Glutamatergic neuron (in vitro differentiated cells): ENCODE results near the gene OSBPL6. TPM values are rescaled to one million over a fixed set of nuclear protein-coding genes. Genes with fewer than 3 reads are reported as not detected.

ENCODE experiments used
- DNase-seq: peaks from one replicate; pipeline ENCODE4 v3.0.0; 2022
- H3K27ac Mint-ChIP-seq: one replicate; pipeline ENCODE4 v1.8.0; 2020; ENCODE audit warnings: mild to moderate bottlenecking, mixed read lengths, inconsistent platforms; ENCODE audit not compliant: unreplicated experiment
- H3K27me3 Mint-ChIP-seq: one replicate; pipeline ENCODE4 v1.8.0; 2020; ENCODE audit warnings: mild to moderate bottlenecking, moderate library complexity, mixed read lengths, inconsistent platforms; ENCODE audit not compliant: unreplicated experiment
- H3K36me3 Mint-ChIP-seq: one replicate; pipeline ENCODE4 v1.8.0; 2020; ENCODE audit warnings: mild to moderate bottlenecking, mixed read lengths, inconsistent platforms; ENCODE audit not compliant: unreplicated experiment
- H3K4me1 Mint-ChIP-seq: one replicate; pipeline ENCODE4 v1.8.0; 2020; ENCODE audit warnings: mild to moderate bottlenecking, low read depth, mixed read lengths, inconsistent platforms; ENCODE audit not compliant: unreplicated experiment
- H3K4me3 Mint-ChIP-seq: one replicate; pipeline ENCODE4 v1.8.0; 2020; ENCODE audit warnings: mild to moderate bottlenecking, mixed read lengths, inconsistent platforms; ENCODE audit not compliant: unreplicated experiment
- H3K9me3 Mint-ChIP-seq: one replicate; pipeline ENCODE4 v1.8.0; 2020; ENCODE audit warnings: mild to moderate bottlenecking, moderate library complexity, mixed read lengths, inconsistent platforms; ENCODE audit not compliant: unreplicated experiment
- CTCF ChIP-seq: fragments of 200-600 bp; sonication (generic); IDR thresholded peaks from one replicate; pipeline ENCODE4 v1.5.0; 2021; ENCODE audit not compliant: partially characterized antibody, unreplicated experiment
- total RNA-seq: library from RNA; stranded (reverse); fragmentation: NEBNext Ultra II Directional; extraction: Animal tissue kit (Norgen Biotek cat#: 25700); gene quantifications from one replicate; pipeline ENCODE4 v1.2.1, GENCODE V29; 2021; ENCODE audit not compliant: unreplicated experiment

Gene OSBPL6
- total RNA-seq, 1 donor from 2014 or later = 14.4 TPM

GRCh38 chr2:178191004-178191508 lies 3.3 kb upstream of the OSBPL6 start:
- no peak for TF ChIP-seq CTCF
- DNase-seq = no peak
- no peaks in the 10 kb centered on the region for H3K36me3 Mint-ChIP-seq
- H3K9me3 Mint-ChIP-seq = peaks cover 7% of the 10 kb centered on the region
- peaks cover 4% of the 10 kb centered on the region for H3K4me1 Mint-ChIP-seq
- H3K27ac Mint-ChIP-seq = no peak overlapping the region
- H3K4me3 Mint-ChIP-seq = no peak overlapping the region
- H3K27me3 Mint-ChIP-seq = peaks cover 6% of the 10 kb centered on the region

DNA sequence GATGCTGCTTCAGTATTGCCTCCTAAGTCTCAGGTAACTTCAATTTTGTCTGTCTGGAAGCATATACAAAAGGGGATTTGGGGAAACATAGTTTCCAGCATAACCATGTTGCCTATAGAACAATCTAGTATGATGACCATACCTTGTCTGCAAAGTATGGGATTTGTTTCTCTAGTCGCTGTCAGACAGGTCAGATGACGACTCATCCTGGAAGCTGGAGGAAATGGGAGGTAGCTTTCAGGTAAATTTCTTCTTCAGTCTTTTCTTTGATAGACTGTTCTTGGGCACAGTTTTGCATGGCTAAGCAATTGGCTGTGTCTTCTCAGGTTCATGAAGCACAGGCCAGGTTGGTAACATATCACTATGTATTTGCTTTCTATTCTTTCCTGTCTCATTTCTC lies 2.8 kb upstream of the OSBPL6 start:
- Mint-ChIP-seq H3K27ac (no peak overlapping the region), H3K9me3 (peaks cover 7% of the 10 kb centered on the region), H3K4me3 (no peak overlapping the region), H3K36me3 (no peaks in the 10 kb centered on the region), H3K27me3 (peaks cover 6% of the 10 kb centered on the region), H3K4me1 (peaks cover 4% of the 10 kb centered on the region)
- no peak for TF ChIP-seq CTCF
- DNase-seq = no peak

DNA sequence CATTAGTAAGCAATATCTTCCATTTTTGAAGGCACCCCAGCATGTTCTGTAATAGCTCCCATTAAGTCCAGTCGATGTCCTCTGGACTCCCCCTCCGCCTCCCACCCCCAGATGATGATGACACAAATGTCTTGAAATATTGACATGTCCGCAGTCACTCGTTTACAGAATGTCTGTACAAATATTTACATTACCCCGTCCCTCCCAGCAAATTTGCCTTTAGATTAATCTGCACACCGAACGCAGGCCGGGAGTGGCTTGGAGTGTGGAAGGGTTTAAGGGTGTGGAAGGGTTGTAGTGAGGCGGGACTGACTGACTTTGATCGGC lies 853 bp upstream of the OSBPL6 start:
- Mint-ChIP-seq H3K4me3 (peak overlapping the region; percentile 71), H3K36me3 (no peaks in the 10 kb centered on the region), H3K4me1 (peaks cover 4% of the 10 kb centered on the region), H3K27ac (no peak overlapping the region), H3K9me3 (peaks cover 7% of the 10 kb centered on the region), H3K27me3 (peaks cover 6% of the 10 kb centered on the region)
- TF ChIP-seq CTCF = no peak
- no peak for DNase-seq

DNA sequence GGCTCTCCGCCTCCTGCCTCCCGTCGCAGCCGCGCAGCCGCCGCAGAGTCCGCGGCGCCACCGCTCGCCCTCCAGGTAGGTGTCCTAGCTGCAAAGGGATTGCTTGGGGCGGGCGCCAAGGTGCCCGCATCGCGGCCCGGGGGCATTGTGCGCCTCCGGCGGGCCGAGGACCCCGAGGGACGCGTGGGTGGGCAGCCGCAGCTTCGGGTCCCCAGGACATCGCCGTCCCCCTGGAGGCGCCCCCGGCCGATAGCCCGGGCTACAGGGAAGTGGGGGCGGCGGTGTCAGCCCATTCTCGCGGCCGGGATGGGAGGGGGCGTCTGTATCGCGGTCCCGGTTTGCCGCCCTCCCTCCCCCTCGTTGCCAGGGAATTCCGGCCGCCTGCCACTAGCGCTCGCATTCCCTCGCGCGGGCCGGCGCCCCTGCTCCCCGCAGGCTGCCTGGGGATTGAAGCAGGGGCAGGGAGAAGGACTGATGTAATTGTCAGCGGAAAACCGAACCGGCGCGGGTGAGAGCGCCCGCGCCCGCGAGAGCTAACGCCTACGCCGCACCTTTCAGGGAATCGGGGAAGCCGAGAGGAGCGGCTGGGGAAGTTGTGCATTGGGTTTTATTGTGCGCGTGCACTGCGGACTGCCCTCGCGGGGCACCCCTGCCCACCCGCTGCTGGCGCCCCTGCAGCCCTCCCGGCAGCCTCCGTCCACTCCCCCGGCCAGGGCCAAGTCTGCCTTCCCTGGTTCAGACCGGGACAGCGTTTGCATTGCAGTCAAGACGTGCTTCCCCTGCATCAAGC lies 483 bp downstream of the OSBPL6 start:
- H3K9me3 Mint-ChIP-seq = peaks cover 7% of the 10 kb centered on the region
- peak overlapping the region; percentile 43 for H3K27ac Mint-ChIP-seq

More for the DNA sequence above, 483 bp downstream of the OSBPL6 start:
- Mint-ChIP-seq H3K4me1 (peaks cover 4% of the 10 kb centered on the region), H3K27me3 (peaks cover 6% of the 10 kb centered on the region), H3K4me3 (peak overlapping the region; percentile 90), H3K36me3 (no peaks in the 10 kb centered on the region)
- peak; percentile 79 for DNase-seq
- TF ChIP-seq CTCF = peak; percentile 12
